Neural cell (in vitro differentiated cells): ENCODE results near the gene EML6. TPM values are rescaled to one million over a fixed set of nuclear protein-coding genes. Genes with fewer than 3 reads are reported as not detected.

Experiments
- H2AFZ ChIP-seq: fragments of 200-600, 300-800 bp; sonication (generic), shearing (Covaris generic); 2 replicates; pipeline ENCODE4 v1.6.0; 2014; ENCODE audit warnings: low read depth, mild to moderate bottlenecking, antibody characterized with exemption, low read length, moderate library complexity
- H3F3A ChIP-seq: fragments of 200-600 bp; shearing (Covaris generic); 2 replicates; pipeline ENCODE4 v1.6.1; 2016; ENCODE audit warnings: mild to moderate bottlenecking, moderate library complexity, mixed read lengths, antibody characterized with exemption, low read length; ENCODE audit not compliant: insufficient read depth, poor library complexity, severe bottlenecking
- H3K27ac ChIP-seq: fragments of 200-600, 300-800 bp; sonication (generic), shearing (Covaris generic); 2 replicates; pipeline ENCODE4 v1.5.1; 2014; ENCODE audit warnings: mild to moderate bottlenecking, low read length, moderate library complexity
- H3K27me3 ChIP-seq: fragments of 300-800, 200-600 bp; sonication (generic), shearing (Covaris generic); 2 replicates; pipeline ENCODE4 v1.6.0; 2014; ENCODE audit warnings: mild to moderate bottlenecking, low read depth, low read length, moderate library complexity; ENCODE audit not compliant: insufficient read depth
- H3K36me3 ChIP-seq: fragments of 300-800, 200-600 bp; sonication (generic), shearing (Covaris generic); 2 replicates; pipeline ENCODE4 v1.5.1; 2014; ENCODE audit warnings: mild to moderate bottlenecking, antibody characterized with exemption, low read length, moderate library complexity; ENCODE audit not compliant: insufficient read depth
- H3K4me2 ChIP-seq: fragments of 300-800, 200-600 bp; sonication (generic), shearing (Covaris generic); 2 replicates; pipeline ENCODE4 v1.6.0; 2014; ENCODE audit warnings: mild to moderate bottlenecking, low read length
- H3K4me3 ChIP-seq: fragments of 300-800, 200-600 bp; sonication (generic), shearing (Covaris generic); 2 replicates; pipeline ENCODE4 v1.5.1; 2014; ENCODE audit warnings: mild to moderate bottlenecking, low read length, moderate library complexity
- H3K79me2 ChIP-seq: fragments of 200-600 bp; shearing (Covaris generic); replicated peaks from 2 replicates; pipeline ENCODE4 v1.6.0; 2014; ENCODE audit warnings: mild to moderate bottlenecking, low read length, moderate library complexity; ENCODE audit not compliant: insufficient read depth
- H3K9ac ChIP-seq: fragments of 300-800, 200-600 bp; sonication (generic), shearing (Covaris generic); 2 replicates; pipeline ENCODE4 v1.6.1; 2016; ENCODE audit warnings: mild to moderate bottlenecking, low read length, mixed read lengths
- H3K9me2 ChIP-seq: fragments of 200-600 bp; shearing (Covaris generic); 2 replicates; pipeline ENCODE4 v1.6.1; 2016; ENCODE audit warnings: mild to moderate bottlenecking, low read length, mixed read lengths; ENCODE audit not compliant: insufficient read depth
- H3K9me3 ChIP-seq: fragments of 200-600, 300-800 bp; sonication (generic), shearing (Covaris generic); 2 replicates; pipeline ENCODE4 v1.6.1; 2016; ENCODE audit warnings: mild to moderate bottlenecking, mixed run types, low read length, moderate library complexity, mixed read lengths
- H4K20me1 ChIP-seq: fragments of 200-600 bp; shearing (Covaris generic); 2 replicates; pipeline ENCODE4 v1.6.1; 2016; ENCODE audit warnings: mild to moderate bottlenecking, mixed run types; ENCODE audit not compliant: insufficient read depth
- CTCF ChIP-seq: fragments of 450-650 bp; IDR thresholded peaks from 2 replicates; pipeline ENCODE4 v1.5.1; 2014; ENCODE audit warnings: antibody characterized with exemption, mild to moderate bottlenecking, moderate library complexity; ENCODE audit not compliant: poor library complexity, severe bottlenecking
- EP300 ChIP-seq: fragments of 450-650 bp; conservative IDR thresholded peaks from 2 replicates; pipeline ENCODE4 v1.6.1; 2014; ENCODE audit warnings: antibody characterized with exemption, mild to moderate bottlenecking, moderate library complexity; ENCODE audit not compliant: poor library complexity, severe bottlenecking
- EZH2 ChIP-seq: fragments of 200-600, 300-800 bp; shearing (Covaris generic), sonication (generic); IDR thresholded peaks from 2 replicates; pipeline ENCODE4 v1.6.1; 2014; ENCODE audit warnings: antibody characterized with exemption, low read length, borderline replicate concordance, mild to moderate bottlenecking; ENCODE audit not compliant: insufficient read depth, poor library complexity, severe bottlenecking
- MXI1 ChIP-seq: fragments of 450-650 bp; conservative IDR thresholded peaks from 2 replicates; pipeline ENCODE4 v1.6.1; 2014; ENCODE audit warnings: antibody characterized with exemption, mild to moderate bottlenecking; ENCODE audit not compliant: poor library complexity, severe bottlenecking
- POLR2AphosphoS5 ChIP-seq: IDR thresholded peaks from 2 replicates; pipeline ENCODE4 v1.6.1; 2012
- RAD21 ChIP-seq: fragments of 450-650 bp; conservative IDR thresholded peaks from 2 replicates; pipeline ENCODE4 v1.6.1; 2014; ENCODE audit warnings: antibody characterized with exemption, mild to moderate bottlenecking, moderate library complexity
- REST ChIP-seq: IDR thresholded peaks from 2 replicates; pipeline ENCODE4 v1.6.1; 2012; ENCODE audit warnings: borderline replicate concordance
- SMC3 ChIP-seq: fragments of 450-650 bp; conservative IDR thresholded peaks from 2 replicates; pipeline ENCODE4 v1.6.1; 2014; ENCODE audit warnings: antibody characterized with exemption, mild to moderate bottlenecking, moderate library complexity; ENCODE audit not compliant: poor library complexity
- TAF1 ChIP-seq: IDR thresholded peaks from 2 replicates; pipeline ENCODE4 v1.6.1; 2012; ENCODE audit warnings: low read depth
- polyA plus RNA-seq: library from polyadenylated mRNA; depleted of rRNA; stranded (reverse); fragments of >200 nt; gene quantifications from 2 replicates; pipeline ENCODE4 v1.2.3, GENCODE V29; 2014

The EML6 gene
- polyA plus RNA-seq, 1 donor from 2014 or later = 13.4 TPM

GRCh38 chr2:54975598-54976492, 252.4 kb downstream of the EML6 start:
- no peak overlapping the region for H2AFZ ChIP-seq
- no peak overlapping the region for H3K4me3 ChIP-seq
- no peaks in the 10 kb centered on the region for H3F3A ChIP-seq
- peaks cover under 1% of the 10 kb centered on the region for H3K9me2 ChIP-seq
- no peak overlapping the region for H3K4me2 ChIP-seq
- H3K9ac ChIP-seq = no peak overlapping the region
- peaks cover 47% of the 10 kb centered on the region for H3K79me2 ChIP-seq
- H3K27me3 ChIP-seq = no peaks in the 10 kb centered on the region
- H3K27ac ChIP-seq = no peak overlapping the region
- no peaks in the 10 kb centered on the region for H3K9me3 ChIP-seq
- no peak for TF ChIP-seq EZH2
- TF ChIP-seq POLR2AphosphoS5 = no peak
- no peak for TF ChIP-seq CTCF
- TF ChIP-seq REST = no peak
- TF ChIP-seq MXI1 = no peak
- no peak for TF ChIP-seq RAD21
- TF ChIP-seq TAF1 = no peak
- no peak for TF ChIP-seq EP300
- TF ChIP-seq SMC3 = no peak
- H4K20me1 ChIP-seq = peaks cover 14% of the 10 kb centered on the region
- H3K36me3 ChIP-seq = peaks cover 24% of the 10 kb centered on the region

GRCh38 chr2:54977149-54977548, 253.7 kb downstream of the EML6 start:
- Histone ChIP-seq H3K4me2 (no peak overlapping the region), H3F3A (no peaks in the 10 kb centered on the region), H3K9me3 (no peaks in the 10 kb centered on the region), H3K9ac (no peak overlapping the region), H3K27ac (no peak overlapping the region), H3K79me2 (peaks cover 55% of the 10 kb centered on the region), H2AFZ (no peak overlapping the region), H3K9me2 (no peaks in the 10 kb centered on the region), H3K36me3 (peaks cover 27% of the 10 kb centered on the region), H3K27me3 (no peaks in the 10 kb centered on the region), H3K4me3 (no peak overlapping the region), H4K20me1 (peaks cover 21% of the 10 kb centered on the region)
- TF ChIP-seq SMC3 = no peak
- no peak for TF ChIP-seq TAF1
- TF ChIP-seq RAD21 = no peak
- no peak for TF ChIP-seq EP300
- TF ChIP-seq CTCF = no peak
- no peak for TF ChIP-seq MXI1
- TF ChIP-seq POLR2AphosphoS5 = no peak
- no peak for TF ChIP-seq REST
